ENCODE results near the gene INO80E.

INO80E gene

DNA sequence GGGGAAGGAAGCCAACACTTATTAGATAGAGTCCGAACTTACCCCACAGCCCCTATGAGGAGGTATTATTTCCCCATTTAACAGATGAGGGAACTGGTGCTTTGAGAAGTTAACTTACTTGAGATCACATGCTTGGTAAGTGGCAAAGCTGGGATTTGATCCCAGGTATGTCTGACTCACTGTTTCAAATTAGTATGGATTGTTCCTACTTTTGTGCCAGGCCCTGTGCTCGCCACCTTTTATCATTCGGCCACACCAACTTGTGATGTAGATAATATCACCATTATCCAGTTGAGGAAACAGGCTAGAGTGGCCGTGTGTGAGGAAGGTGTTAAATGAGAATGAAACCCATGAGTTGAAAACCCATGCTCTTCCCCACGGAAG is 11.3 kb upstream of the INO80E start:
- no peak overlapping the region for H3K4me3 ChIP-seq (ENCODE audit: low read length)
- no peak for DNase-seq (ENCODE audit: low read depth)
- TF ChIP-seq CTCF (conservative IDR thresholded peaks at IDR 0.05; ENCODE audit: low read depth, low read length), result no peak

- TF ChIP-seq CTCF (conservative IDR thresholded peaks at IDR 0.05; ENCODE audit: low read depth, low read length), result no peak
- no peak overlapping the region for H3K4me3 ChIP-seq (ENCODE audit: low read length)
- no peak for DNase-seq (ENCODE audit: low read depth)
These were observed 10.7 kb upstream of the INO80E start for GRCh38 chr16:29985271-29985811.

DNA sequence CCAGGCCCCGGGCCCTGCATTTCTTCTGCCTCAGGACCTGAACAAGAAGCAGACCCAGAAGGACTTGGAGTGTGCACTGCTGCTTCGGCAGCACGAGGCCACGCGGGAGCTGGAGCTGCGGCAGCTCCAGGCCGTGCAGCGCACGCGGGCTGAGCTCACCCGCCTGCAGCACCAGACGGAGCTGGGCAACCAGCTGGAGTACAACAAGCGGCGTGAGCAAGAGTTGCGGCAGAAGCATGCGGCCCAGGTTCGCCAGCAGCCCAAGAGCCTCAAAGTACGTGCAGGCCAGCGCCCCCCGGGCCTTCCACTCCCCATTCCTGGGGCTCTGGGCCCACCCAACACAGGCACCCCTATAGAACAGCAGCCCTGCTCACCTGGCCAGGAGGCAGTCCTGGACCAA is 9.8 kb upstream of the INO80E start:
- TF ChIP-seq CTCF (conservative IDR thresholded peaks at IDR 0.05; ENCODE audit: low read depth, low read length), result no peak
- no peak overlapping the region for H3K4me3 ChIP-seq (ENCODE audit: low read length)
- DNase-seq (ENCODE audit: low read depth), result no peak

GRCh38 chr16:29986931-29987330 is 9.1 kb upstream of the INO80E start:
- no peak for DNase-seq (ENCODE audit: low read depth)
- no peak overlapping the region for H3K4me3 ChIP-seq (ENCODE audit: low read length)
- no peak for TF ChIP-seq CTCF (conservative IDR thresholded peaks at IDR 0.05; ENCODE audit: low read depth, low read length)

GRCh38 chr16:29987371-29988085 is 8.5 kb upstream of the INO80E start:
- no peak for TF ChIP-seq CTCF (conservative IDR thresholded peaks at IDR 0.05; ENCODE audit: low read depth, low read length)
- no peak overlapping the region for H3K4me3 ChIP-seq (ENCODE audit: low read length)
- DNase-seq (ENCODE audit: low read depth), result no peak

- no peak for TF ChIP-seq CTCF (conservative IDR thresholded peaks at IDR 0.05; ENCODE audit: low read depth, low read length)
- DNase-seq (ENCODE audit: low read depth), result no peak
- H3K4me3 ChIP-seq (ENCODE audit: low read length), result no peak overlapping the region
These were observed 7.5 kb upstream of the INO80E start for GRCh38 chr16:29988346-29989075.
